ENCODE measurements around the gene UBE2S. TPM values are rescaled to one million over a fixed set of nuclear protein-coding genes. Genes with fewer than 3 reads are reported as not detected.
"Not testable (repeated sequence)": the region's sequence is repeated elsewhere in the genome, so short reads cannot be mapped to it uniquely, and the experiment has no call there.

The UBE2S gene
- total RNA-seq, 2 experiments from 2014 or later, result 296 to 311 TPM

DNA sequence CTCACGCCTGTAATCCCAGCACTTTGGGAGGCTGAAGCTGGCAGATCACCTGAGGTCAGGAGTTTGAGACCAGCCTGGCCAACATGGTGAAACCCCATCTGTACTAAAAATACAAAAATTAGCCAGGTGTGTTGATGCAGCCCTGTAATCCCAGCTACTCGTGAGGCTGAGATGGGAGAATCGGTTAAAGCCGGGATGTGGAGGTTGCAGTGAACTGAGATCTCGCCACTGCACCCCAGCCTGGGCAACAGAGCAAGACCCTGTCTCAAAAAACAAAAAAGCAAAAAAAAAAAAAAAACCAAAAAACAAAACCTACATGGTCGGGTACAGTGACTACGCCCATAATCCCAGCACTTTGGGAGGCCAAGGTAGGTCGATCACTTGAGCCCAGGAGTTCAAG is 1.6 kb upstream of the UBE2S start:
- CTCF ChIA-PET, result interaction anchor here (1.0 to 1.4 kb wide), 3 partner anchors 25 to 107 kb away, joined by 3 to 6 read pairs (median 4); partner anchors contain the start of gene TMEM238
- POLR2A ChIA-PET, result interaction anchor here (1.0 to 1.2 kb wide), 2 partner anchors 25 to 108 kb away, joined by 3 to 4 read pairs; partner anchors contain the start of gene TMEM238

DNA sequence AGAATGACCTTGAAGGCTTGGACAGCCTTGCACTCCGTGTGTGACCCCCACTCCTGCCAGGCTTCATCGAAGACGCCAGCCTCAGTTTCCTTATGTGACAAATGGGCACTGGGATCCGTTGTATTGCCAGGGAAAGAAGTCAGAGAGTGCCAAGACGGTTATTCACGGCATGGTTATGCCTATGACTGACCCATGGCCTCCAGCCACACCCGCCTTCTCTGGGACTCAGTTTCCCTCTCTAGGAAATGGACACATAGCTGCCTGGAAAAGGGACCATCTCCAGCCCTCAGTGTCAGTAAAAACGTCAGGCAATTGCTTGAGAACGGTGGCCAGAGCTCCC is 915 bp upstream of the UBE2S start:
- POLR2A ChIA-PET, result interaction anchor here (0.5 to 2.4 kb wide), 4 partner anchors 19 to 132 kb away, joined by 3 to 14 read pairs (median 4); partner anchors contain the start of gene TMEM238
- CTCF ChIA-PET, result interaction anchor here (1.0 to 1.4 kb wide), 3 partner anchors 24 to 106 kb away, joined by 3 to 6 read pairs (median 4); partner anchors contain the start of gene TMEM238

DNA sequence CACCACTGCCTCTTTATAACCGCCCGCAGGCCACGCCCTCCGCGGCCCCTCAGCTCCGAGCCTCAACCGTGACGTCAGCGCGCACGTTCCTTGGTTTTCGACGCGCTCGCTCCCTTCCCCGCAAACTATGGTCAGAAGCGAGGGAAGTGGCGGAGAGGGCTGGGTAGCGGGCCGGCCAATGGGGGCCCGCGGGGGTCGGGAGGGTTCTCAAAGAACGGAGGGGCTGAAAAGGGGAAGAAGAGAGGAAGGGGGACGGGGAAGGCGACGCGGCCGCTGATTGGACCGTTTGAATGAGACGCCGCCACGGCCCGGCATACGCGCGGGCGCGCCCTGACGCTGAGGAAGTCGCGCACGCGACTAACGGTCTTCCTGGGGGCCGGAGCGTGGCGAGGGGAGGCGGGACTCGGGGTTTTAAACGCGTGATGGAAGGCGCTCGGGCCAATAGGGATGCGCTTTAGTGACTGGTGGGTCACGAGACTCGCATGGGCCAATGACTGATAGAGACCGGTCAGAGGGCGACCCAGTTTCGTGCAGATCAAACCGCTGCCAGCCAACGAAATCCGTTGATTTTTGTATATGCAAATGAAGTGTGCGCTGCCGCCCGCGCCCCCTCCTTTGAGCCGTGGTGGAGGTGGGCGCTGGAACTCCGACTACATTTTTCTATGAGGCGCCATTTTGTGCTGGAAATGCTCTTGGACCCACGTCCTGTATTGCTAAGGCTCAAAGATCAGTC is 378 bp upstream of the UBE2S start:
- ChIA-PET POLR2A (interaction anchor here (0.5 to 3.2 kb wide), 12 partner anchors 9 to 152 kb away, joined by 3 to 26 read pairs (median 7); partner anchors contain the start of genes HSPBP1, KMT5C, PPP6R1 and RPL28), CTCF (interaction anchor here (1.0 to 1.8 kb wide), 5 partner anchors 20 to 106 kb away, joined by 3 to 6 read pairs (median 4); partner anchors contain the start of gene TMEM238)

DNA sequence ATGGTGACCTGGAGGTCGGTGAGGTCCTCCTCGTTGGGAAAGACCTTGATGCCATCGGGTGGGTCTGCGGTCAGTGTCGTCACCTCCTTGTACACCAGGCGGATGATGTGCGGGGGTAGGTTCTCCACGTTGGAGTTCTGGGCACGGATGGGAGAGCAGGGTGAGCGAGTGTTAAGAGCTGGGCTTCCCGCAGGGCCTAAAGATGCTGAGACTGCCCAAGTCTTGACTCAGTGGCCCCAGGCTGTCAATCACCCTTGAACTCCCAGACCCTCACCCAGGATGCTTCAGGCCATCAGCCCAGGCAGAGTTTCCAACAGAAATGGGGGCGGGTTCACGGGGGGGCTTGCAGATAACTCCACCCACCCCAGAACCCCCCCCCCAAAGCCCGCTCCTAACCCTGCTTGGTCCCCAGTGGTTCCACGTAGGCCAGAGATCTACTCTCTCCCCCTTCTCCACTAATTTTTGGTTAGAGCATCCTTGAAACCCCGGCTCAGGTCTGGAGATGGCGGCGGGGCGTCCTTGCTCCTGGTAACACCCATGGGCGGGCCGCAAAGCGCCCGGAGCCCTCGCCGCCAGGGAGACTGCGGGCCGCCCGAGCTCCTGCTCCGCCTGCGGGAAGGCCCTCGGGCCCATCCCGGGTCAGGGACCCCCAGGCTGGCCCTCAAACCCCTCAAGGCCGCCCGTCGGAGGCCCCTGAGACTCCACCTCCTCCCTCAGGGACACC is 600 bp downstream of the UBE2S start:
- ChIA-PET POLR2A (interaction anchor here (0.6 to 3.2 kb wide), 10 partner anchors 8 to 151 kb away, joined by 3 to 26 read pairs (median 9); partner anchors contain the start of genes HSPBP1, KMT5C, PPP6R1 and RPL28), CTCF (interaction anchor here (0.6 to 1.8 kb wide), 4 partner anchors 19 to 246 kb away, joined by 3 to 5 read pairs (median 4); partner anchors contain the start of gene TMEM238)

DNA sequence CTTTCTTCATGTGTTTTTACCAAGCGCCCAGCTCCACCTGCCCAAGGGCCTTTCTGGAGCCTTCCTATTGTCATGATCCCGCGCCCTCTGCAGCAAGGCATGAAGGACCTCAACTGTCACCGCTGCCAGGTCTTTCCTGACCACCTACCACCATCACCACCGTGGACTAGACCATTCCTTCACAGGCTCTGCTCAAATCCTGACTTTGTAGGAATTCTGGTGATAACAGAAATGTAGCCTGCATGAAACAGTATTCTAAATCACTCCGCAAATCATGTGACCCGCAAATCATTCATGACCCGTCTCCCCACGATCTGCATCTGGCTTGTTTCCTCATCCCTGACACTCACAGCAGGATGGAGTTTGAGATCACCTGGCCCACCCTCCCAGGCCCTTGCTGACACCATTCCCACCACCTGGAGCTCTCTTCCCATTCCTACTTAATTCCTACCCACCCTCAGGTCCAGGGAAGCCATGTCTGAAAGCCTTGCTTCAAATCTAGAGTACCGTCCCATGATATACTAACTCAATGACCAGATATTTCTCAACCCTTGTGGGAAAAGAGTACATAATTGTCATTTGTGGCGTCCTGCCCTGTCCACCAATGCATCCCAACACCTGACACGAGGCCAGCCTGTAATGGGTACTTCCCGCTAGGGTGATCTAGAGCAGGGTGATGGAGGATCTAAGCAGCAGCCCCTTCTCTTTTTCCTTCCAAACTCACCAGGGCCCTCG is 1.3 kb downstream of the UBE2S start:
- CTCF ChIA-PET, result interaction anchor here (1.0 to 1.8 kb wide), 3 partner anchors 12 to 104 kb away, joined by 3 to 5 read pairs (median 4); partner anchors contain the start of gene TMEM238
- POLR2A ChIA-PET, result interaction anchor here (2.4 to 3.2 kb wide), 3 partner anchors 17 to 22 kb away, joined by 14 to 26 read pairs (median 16); partner anchors contain the start of genes RPL28 and TMEM238

DNA sequence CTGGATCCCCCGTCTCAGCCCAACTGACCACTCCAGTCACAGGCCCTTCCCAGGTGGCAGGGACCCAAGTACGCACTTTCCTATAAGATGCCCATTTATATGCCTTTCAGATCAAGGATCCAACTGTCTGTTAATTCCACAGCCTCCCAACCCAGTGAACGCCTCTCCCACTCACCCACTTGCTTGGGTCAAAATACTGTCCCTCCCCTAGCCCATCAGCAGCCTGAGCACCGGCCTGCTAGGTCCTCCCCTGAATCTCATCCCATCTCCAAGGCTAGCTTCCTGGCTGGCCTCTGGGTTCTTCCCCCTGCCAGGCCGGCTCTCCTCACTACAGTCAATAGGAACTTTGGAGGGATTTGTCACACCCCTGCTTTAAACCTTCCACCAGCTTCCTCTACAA is 1.9 kb downstream of the UBE2S start:
- POLR2A ChIA-PET, result interaction anchor here (2.5 to 3.2 kb wide), 2 partner anchors 19 to 22 kb away, joined by 16 to 26 read pairs; partner anchors contain the start of genes RPL28 and TMEM238
- CTCF ChIA-PET, result interaction anchor here (1.0 to 1.2 kb wide), 2 partner anchors 13 to 103 kb away, joined by 3 to 4 read pairs; no protein-coding TSS in a partner anchor

DNA sequence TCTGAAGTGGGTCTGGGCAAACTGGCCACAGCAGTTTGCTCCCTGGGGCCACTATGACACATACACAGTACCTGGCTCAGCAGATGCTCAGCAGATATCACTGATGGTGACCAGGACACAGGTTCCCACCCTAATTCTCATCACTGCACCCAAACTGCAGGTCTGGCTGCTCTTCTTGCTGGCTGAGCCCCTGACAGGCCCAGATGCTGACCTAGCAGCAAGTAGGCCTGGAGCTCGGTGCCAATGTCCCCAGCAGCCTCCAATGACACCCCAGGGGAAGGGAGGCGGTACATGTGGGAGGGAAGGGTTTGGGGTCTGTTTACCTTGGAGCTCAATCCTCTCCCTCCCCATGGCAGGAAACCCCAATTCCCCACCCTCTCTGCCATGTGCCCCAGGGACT is 5.1 kb downstream of the UBE2S start:
- ChIA-PET CTCF (no interaction called here), POLR2A (interaction anchor here (2.2 to 3.0 kb wide), 2 partner anchors 12 to 14 kb away, joined by 5 to 7 read pairs; no protein-coding TSS in a partner anchor)

DNA sequence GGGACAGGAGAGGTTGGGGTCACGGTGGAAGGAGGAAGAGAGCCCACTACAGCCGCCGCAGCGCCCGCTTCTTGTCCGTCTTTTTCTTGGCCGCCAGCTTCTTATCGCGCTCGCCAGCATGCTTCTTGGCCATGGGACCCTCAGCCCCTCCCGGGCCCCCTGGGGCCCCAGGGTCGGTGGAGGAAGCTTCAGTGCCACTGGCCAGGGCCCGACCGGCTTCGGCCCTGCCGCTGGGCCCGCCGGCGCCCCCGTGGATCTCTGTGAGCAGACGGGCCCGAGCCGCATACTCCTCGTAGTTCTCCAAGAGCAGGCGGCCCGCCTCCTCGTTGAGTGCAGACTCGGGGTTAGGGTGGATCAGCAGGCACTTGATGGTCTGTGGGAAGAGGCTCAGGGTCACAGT is 6.2 kb downstream of the UBE2S start:
- CTCF ChIA-PET, result not testable (repeated sequence)
- POLR2A ChIA-PET, result interaction anchor here (2.2 to 3.0 kb wide), 2 partner anchors 11 to 13 kb away, joined by 5 to 7 read pairs; no protein-coding TSS in a partner anchor

DNA sequence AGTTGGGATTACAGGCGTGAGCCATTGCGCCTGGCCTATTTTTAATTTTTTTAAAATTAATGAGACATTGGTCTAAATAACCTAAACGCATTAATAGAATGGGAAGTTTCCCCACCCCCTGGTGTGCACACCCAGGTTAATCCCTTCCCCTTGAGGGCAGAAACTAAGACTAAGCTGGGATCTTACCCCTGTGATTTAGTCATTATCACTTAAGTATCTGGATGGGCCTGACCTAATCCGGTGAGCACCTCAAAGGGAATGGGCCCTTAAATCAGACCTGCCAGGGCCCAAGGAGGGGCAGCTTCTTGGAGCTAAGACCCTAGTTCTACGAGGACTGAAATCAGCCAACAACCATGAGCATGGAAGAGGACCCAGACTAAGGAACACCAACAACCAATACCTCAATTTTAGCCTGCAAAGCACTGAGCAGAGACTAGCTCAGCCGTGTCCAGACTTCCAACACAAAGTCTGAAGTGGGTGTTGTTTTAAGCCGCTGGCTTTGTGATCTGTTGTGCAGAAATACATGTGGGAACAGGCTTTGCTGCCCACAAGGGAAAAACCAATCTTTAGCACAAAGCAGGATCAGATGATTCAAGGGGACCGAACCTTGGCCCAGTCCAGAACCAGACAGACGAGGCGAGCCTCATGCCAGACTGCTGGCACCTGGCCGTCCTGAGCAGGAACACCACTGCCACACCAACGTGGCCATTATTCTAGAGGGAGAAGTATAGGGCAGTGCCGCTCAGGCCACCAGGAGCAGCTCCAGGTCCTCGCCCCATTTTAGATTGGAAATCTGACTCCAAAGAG is 7.1 kb downstream of the UBE2S start:
- ChIA-PET POLR2A (interaction anchor here (2.2 to 3.0 kb wide), 2 partner anchors 10 to 12 kb away, joined by 5 to 7 read pairs; no protein-coding TSS in a partner anchor), CTCF (no interaction called here)

DNA sequence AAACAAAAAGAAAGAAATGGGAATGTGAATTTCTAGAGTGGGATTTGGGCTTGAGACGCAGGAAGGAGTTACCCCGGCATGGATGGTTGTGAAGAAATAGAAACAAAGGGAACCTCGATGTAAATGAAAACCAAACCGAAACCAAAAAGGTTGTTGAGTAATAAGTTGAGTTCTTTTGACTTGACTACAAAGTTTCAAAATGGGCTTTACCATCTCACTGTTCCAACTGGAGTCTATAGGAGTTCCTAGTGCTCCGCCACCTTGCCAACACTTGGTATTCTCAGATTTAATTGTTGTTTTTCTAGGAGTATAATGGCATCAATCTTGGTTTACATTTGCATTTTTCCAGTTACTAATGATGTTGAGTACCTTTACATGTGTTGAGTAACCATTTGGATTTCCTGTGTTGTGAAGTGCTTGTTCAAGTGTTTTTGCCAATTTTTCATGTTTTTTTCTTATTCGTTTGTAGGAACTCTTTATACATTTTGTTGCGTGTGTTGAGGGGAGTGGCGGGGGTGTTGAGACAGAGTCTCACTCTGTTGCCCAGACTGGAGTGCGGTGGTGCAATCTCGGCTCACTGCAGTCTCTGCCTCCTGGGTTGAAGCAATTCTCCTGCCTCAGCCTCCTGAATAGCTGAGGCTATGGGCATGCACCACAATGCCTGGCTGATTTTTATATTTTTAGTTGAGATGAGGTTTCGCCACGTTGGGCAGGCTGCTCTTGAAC is 9.2 kb downstream of the UBE2S start:
- ChIA-PET CTCF (no interaction called here), POLR2A (interaction anchor here (1.4 kb wide), 1 partner anchor 12 kb away, joined by 6 read pairs; the partner anchor contains the start of gene RPL28)

DNA sequence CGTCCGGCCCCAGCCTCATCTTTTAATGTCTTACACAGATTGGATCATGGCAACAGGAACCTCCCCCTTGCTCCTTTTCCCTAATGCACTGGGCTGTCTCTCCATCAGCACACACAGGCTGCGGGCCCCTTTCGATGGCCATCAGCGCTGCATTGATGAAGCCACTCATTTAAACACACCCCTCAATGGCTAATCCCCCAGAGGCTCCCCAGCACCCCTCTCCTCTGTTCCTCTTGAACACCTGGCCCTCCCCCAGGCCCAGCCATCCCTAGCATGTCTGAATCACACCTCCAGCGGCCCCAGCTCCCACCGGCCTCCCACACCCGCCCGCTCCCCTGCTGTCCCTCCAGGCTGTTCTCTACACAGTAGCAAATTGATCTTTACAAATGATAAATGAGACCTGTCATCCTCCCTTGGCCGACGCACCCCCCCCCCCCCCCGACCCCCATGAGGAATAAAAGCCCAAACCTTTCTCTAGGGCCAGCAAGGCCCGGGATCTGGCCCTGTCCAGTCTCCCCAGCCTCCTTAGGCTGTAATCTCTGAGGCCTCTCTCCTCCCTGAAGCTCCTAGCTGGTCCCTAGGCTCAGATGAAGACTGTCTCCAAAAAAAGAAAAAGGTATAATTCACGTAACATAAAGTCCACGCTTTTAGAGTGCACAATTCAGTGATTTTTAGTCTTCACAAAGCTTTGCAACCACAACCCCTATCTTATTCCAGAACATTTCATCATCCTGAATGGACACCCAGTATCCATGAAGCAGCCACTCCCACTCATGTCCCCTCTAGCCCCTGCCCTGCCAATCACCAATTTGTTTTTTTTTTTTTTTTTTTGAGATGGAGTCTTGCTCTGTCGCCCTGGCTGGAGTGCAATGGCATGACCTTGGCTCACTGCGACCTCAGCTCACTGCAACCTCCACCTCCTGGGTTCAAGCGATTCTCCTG is 14.5 kb downstream of the UBE2S start:
- POLR2A ChIA-PET, result interaction anchor here (0.6 to 1.6 kb wide), 2 partner anchors 14 to 157 kb away, joined by 3 read pairs; no protein-coding TSS in a partner anchor
- CTCF ChIA-PET, result no interaction called here

DNA sequence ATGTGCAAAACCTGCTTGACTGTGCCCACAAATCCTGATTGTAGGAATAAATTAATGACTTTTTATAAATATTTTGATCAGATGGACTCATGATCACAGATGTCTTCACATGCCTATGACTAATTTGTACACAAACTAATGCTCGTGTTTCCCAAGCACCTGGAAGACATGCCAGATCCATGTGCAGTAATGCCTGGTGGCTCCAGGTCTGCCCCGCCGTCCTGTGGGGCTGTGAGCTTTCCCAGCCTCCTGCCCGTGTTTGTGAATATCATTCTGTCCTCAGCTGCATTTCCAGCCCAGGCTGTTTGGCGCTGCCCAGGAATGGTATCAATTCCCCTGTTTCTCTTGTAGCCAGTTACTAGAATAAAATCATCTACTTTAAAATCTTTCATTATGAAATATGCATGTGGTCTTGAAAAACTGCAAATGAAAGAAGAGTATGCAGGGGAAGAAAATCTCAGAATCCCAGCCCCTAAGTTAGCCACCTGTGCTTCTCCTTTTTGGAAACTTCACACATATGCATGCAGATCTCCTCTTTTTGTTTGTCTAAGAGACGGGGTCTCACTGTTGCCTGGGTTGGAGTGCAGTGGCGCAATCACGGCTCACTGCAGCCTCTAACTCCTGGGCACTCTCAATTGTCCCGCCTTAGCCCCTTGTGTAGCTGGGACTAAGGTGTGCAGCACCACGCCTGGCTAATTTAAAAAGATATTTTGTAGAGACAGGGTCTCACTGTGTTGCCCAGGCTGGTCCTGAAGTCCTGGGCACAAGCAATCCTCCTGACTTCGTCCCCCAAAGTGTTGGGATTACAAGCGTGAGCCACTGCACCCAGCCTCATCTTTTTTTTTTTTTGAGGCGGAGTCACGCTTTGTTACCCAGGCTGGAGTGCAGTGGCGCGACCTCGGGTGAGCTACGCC is 15.6 kb downstream of the UBE2S start:
- ChIA-PET POLR2A (interaction anchor here (0.6 kb wide), 1 partner anchor 156 kb away, joined by 3 read pairs; no protein-coding TSS in a partner anchor), CTCF (no interaction called here)

DNA sequence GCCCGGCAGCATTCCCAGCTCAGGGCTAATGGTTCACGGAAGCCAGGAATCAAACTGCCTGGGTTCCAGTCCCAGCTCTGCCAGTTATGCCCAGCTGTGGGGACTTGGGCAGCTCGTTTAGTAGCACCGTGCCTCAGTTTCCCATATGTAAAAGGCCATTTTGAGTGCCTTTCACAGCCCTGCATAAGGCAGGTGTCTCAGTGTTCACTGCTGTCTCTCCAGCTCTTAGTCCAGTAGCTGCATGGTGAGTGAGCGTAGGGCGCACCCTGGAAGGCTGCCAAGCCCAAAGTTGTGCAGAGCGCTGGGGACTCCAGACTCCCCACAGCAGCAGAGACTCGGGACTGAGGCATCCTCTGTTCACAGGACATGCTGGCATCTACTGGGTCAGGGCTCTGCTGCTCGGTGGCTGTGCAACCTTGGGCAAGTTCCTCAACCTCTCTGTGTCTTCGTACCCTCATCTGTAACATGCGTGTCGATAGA is 16.4 kb downstream of the UBE2S start:
- ChIA-PET CTCF (interaction anchor here (2.0 kb wide), 1 partner anchor 89 kb away, joined by 6 read pairs; no protein-coding TSS in a partner anchor), POLR2A (interaction anchor here (1.2 to 3.6 kb wide), 2 partner anchors 10 to 16 kb away, joined by 5 to 14 read pairs; partner anchors contain the start of gene UBE2S)

DNA sequence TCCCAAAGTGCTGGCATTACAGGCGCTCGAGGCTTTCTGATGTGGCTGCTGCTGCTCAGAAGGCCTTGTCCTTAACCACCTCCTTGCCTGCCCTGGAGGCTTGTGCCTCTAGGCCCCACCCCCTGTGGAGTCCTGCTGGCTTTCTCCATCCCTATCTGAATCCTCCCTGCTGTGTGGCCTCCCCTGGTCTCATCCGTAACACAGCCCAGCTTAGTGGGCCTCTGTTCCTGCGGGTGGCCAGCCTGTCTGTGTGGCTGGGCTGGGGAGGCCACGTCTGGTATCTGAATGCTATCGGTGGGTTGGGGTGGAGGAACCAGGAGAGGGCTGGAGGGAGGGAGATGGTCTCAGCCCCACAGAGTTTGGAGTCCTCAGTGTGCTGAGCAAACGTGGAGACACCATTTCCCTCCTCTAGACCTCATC is 17.1 kb downstream of the UBE2S start:
- POLR2A ChIA-PET, result interaction anchor here (1.2 to 3.6 kb wide), 3 partner anchors 11 to 17 kb away, joined by 5 to 14 read pairs (median 8); partner anchors contain the start of gene UBE2S
- CTCF ChIA-PET, result interaction anchor here (2.0 kb wide), 1 partner anchor 89 kb away, joined by 6 read pairs; no protein-coding TSS in a partner anchor
